H9 (cell line): Measurements from ENCODE around the gene RABGAP1L. TPM values are rescaled to one million over a fixed set of nuclear protein-coding genes. Genes with fewer than 3 reads are reported as not detected.

Experiments used
- DNase-seq: peaks from one replicate; pipeline ENCODE4 v3.0.0-alpha.2; 2017
- H2AFZ ChIP-seq: one replicate; pipeline ENCODE4 v1.6.1; 2013; ENCODE audit warnings: mild to moderate bottlenecking, low read length, control low read depth, moderate library complexity
- H2AK5ac ChIP-seq: 2 replicates; pipeline ENCODE4 v1.6.1; 2013; ENCODE audit warnings: low read length, control low read depth, mixed read lengths; ENCODE audit not compliant: insufficient read length
- H2BK120ac ChIP-seq: one replicate; pipeline ENCODE4 v1.6.1; 2013; ENCODE audit warnings: low read depth, mild to moderate bottlenecking, low read length, control low read depth, inconsistent platforms; ENCODE audit not compliant: poor library complexity, severe bottlenecking
- H2BK12ac ChIP-seq: 2 replicates; pipeline ENCODE4 v1.6.1; 2013; ENCODE audit warnings: low read length, control low read depth, mixed read lengths, low read depth; ENCODE audit not compliant: insufficient read length
- H2BK15ac ChIP-seq: 2 replicates; pipeline ENCODE4 v1.6.1; 2013; ENCODE audit warnings: low read depth, low read length, control low read depth
- H2BK20ac ChIP-seq: one replicate; pipeline ENCODE4 v1.6.1; 2013; ENCODE audit warnings: low read depth, mild to moderate bottlenecking, low read length, control low read depth, inconsistent platforms; ENCODE audit not compliant: poor library complexity, severe bottlenecking
- H2BK5ac ChIP-seq: 2 replicates; pipeline ENCODE4 v1.6.1; 2013; ENCODE audit warnings: low read length, control low read depth, mixed read lengths; ENCODE audit not compliant: insufficient read length
- H3K14ac ChIP-seq: 2 replicates; pipeline ENCODE4 v1.6.1; 2013; ENCODE audit warnings: low read length, control low read depth; ENCODE audit not compliant: insufficient read depth
- H3K18ac ChIP-seq: 2 replicates; pipeline ENCODE4 v1.6.1; 2013; ENCODE audit warnings: low read depth, mild to moderate bottlenecking, mixed read lengths, low read length, control low read depth; ENCODE audit not compliant: insufficient read length
- H3K23ac ChIP-seq: 2 replicates; pipeline ENCODE4 v1.6.1; 2013; ENCODE audit warnings: low read length, control low read depth, mixed read lengths, low read depth; ENCODE audit not compliant: insufficient read length
- H3K23me2 ChIP-seq: 2 replicates; pipeline ENCODE4 v1.6.1; 2013; ENCODE audit warnings: low read depth, mild to moderate bottlenecking, mixed read lengths, low read length, control low read depth; ENCODE audit not compliant: insufficient read length, poor library complexity, severe bottlenecking
- H3K27ac ChIP-seq: 2 replicates; pipeline ENCODE4 v1.5.1; 2013; ENCODE audit warnings: low read length, control low read depth, mixed read lengths, low read depth; ENCODE audit not compliant: insufficient read length
- H3K27me3 ChIP-seq: 2 replicates; pipeline ENCODE4 v1.6.1; 2013; ENCODE audit warnings: low read length, control low read depth, inconsistent platforms; ENCODE audit not compliant: insufficient read depth
- H3K4ac ChIP-seq: 2 replicates; pipeline ENCODE4 v1.6.1; 2013; ENCODE audit warnings: low read depth, mild to moderate bottlenecking, control low read depth, inconsistent platforms, low read length, moderate library complexity
- H3K4me1 ChIP-seq: 2 replicates; pipeline ENCODE4 v1.6.1; 2013; ENCODE audit warnings: low read length, control low read depth, inconsistent platforms; ENCODE audit not compliant: insufficient read depth
- H3K4me2 ChIP-seq: 2 replicates; pipeline ENCODE4 v1.6.1; 2013; ENCODE audit warnings: low read length, control low read depth, mixed read lengths; ENCODE audit not compliant: insufficient read length, insufficient read depth
- H3K56ac ChIP-seq: 2 replicates; pipeline ENCODE4 v1.6.1; 2013; ENCODE audit warnings: low read depth, mild to moderate bottlenecking, mixed read lengths, low read length, control low read depth; ENCODE audit not compliant: insufficient read length
- H3K79me1 ChIP-seq: 2 replicates; pipeline ENCODE4 v1.6.1; 2013; ENCODE audit warnings: low read depth, mild to moderate bottlenecking, moderate library complexity, low read length, control low read depth, inconsistent platforms; ENCODE audit not compliant: insufficient read depth, poor library complexity, severe bottlenecking
- H3K79me2 ChIP-seq: 2 replicates; pipeline ENCODE4 v1.6.1; 2013; ENCODE audit warnings: low read length, control low read depth, inconsistent platforms; ENCODE audit not compliant: insufficient read depth
- H3K9ac ChIP-seq: 2 replicates; pipeline ENCODE4 v1.6.1; 2013; ENCODE audit warnings: low read length, control low read depth, mixed read lengths; ENCODE audit not compliant: insufficient read length; ENCODE audit errors: extremely low read depth
- H3K9me3 ChIP-seq: one replicate; pipeline ENCODE4 v1.6.1; 2013; ENCODE audit warnings: low read depth, low read length, inconsistent platforms; ENCODE audit not compliant: control insufficient read depth
- H3T11ph ChIP-seq: one replicate; pipeline ENCODE4 v1.6.1; 2013; ENCODE audit warnings: mild to moderate bottlenecking, low read length, control low read depth, inconsistent platforms
- H4K20me1 ChIP-seq: one replicate; pipeline ENCODE4 v1.6.1; 2013; ENCODE audit not compliant: control insufficient read depth, insufficient read length, insufficient read depth
- H4K5ac ChIP-seq: 2 replicates; pipeline ENCODE4 v1.6.1; 2013; ENCODE audit warnings: low read depth, mild to moderate bottlenecking, mixed read lengths, low read length, control low read depth; ENCODE audit not compliant: insufficient read length
- H4K8ac ChIP-seq: replicated peaks from 2 replicates; pipeline ENCODE4 v1.6.1; 2013; ENCODE audit warnings: low read length, control low read depth, mixed read lengths, low read depth; ENCODE audit not compliant: insufficient read length
- H4K91ac ChIP-seq: 2 replicates; pipeline ENCODE4 v1.6.1; 2013; ENCODE audit warnings: low read depth, mild to moderate bottlenecking, moderate library complexity, mixed read lengths, low read length, control low read depth; ENCODE audit not compliant: insufficient read length
- H3K27ac Mint-ChIP-seq, 3 experiments: 2 replicates in 2 of 3; 3 replicates in 1 of 3; pipeline ENCODE4 v1.8.0; 2020 to 2021; ENCODE audit warnings: mixed read lengths in 3 of 3, mild to moderate bottlenecking in 1 of 3, moderate library complexity in 1 of 3
- H3K27me3 Mint-ChIP-seq: 2 replicates; pipeline ENCODE4 v1.8.0; 2021; ENCODE audit warnings: low read depth, mild to moderate bottlenecking, moderate library complexity, mixed read lengths
- H3K36me3 Mint-ChIP-seq, 3 experiments: 2 replicates in 2 of 3; 3 replicates in 1 of 3; pipeline ENCODE4 v1.8.0; 2020 to 2021; ENCODE audit warnings: low read depth in 3 of 3, mixed read lengths in 3 of 3; ENCODE audit not compliant: insufficient read depth in 1 of 3
- H3K4me1 Mint-ChIP-seq, 2 experiments: 2 replicates each; pipeline ENCODE4 v1.8.0; 2020; ENCODE audit warnings: mixed read lengths in 2 of 2
- H3K4me3 Mint-ChIP-seq, 2 experiments: 2 replicates in 1 of 2; 3 replicates in 1 of 2; pipeline ENCODE4 v1.8.0; 2020 to 2021; ENCODE audit warnings: mild to moderate bottlenecking in 2 of 2, mixed read lengths in 2 of 2, moderate library complexity in 1 of 2
- H3K9me3 Mint-ChIP-seq, 2 experiments: 2 replicates in 1 of 2; 3 replicates in 1 of 2; pipeline ENCODE4 v1.8.0; 2020; ENCODE audit warnings: mild to moderate bottlenecking in 2 of 2, mixed read lengths in 2 of 2, moderate library complexity in 1 of 2
- WGBS: extraction: QIAGEN DNeasy Blood & Tissue Kit; methylation state at CpG from one replicate; pipeline ENCODE4 v1.1.7; 2013; ENCODE audit warnings: missing lambda C conversion rate, low lambda C conversion rate, mixed read lengths; ENCODE audit not compliant: insufficient read length; ENCODE audit errors: extremely low coverage; 5-methylcytosine and 5-hydroxymethylcytosine counted together
- total RNA-seq: library from RNA; stranded (reverse); gene quantifications from 2 replicates; pipeline ENCODE4 v1.2.1, GENCODE V29; 2021
- TF ChIP-seq, protein P1 (sequence below): fragments of 200-600 bp; sonication (generic); conservative IDR thresholded peaks from 3 replicates; pipeline ENCODE4 v1.8.0; 2021; ENCODE audit warnings: antibody characterized with exemption, mild to moderate bottlenecking

Gene RABGAP1L
- total RNA-seq, 1 experiment from 2014 or later = 147 TPM

DNA sequence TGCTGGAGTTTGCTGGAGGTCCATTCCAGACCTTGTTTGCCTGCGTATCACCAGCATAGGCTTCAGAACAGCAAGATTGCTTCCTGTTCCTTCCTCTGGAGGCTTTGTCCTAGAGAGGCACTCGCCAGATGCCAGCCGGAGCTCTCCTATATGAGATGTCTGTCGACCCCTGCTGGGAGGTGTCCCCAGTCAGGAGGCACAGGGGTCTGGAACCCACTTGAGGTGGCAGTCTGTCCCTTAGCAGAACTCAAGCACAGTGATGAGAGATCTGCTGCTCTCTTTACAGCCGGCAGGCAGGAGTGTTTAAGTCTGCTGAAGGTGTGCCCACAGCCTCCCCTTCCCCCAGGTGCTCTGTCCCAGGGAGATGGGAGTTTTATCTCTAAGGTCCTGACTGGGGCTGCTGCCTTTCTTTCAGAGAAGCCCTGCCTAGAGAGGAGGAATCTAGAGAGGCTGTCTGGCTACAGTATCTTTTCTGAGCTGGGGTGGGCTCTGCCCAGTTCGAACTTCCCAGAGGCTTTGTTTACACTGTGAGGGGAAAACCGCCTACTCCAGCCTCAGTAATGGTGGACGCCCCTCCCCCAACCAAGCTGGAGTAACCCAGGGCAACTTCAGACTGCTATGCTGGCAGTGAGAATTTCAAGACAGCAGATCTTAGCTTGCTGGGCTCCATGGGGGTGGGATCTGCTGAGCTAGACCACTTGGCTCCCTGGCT lies 493.4 kb downstream of the RABGAP1L start:
- H3K56ac ChIP-seq = no peak overlapping the region
- peaks cover 0 to 10% (median 2%) of the 10 kb centered on the region in 3 experiments; a peak in 2 of 7 replicates for H3K36me3 Mint-ChIP-seq
- no peak overlapping the region for H3K4ac ChIP-seq
- H2BK15ac ChIP-seq = no peak overlapping the region
- no peak overlapping the region for H3K4me3 Mint-ChIP-seq
- H3K9me3 Mint-ChIP-seq = peaks cover 5 to 6% of the 10 kb centered on the region in 2 experiments; a peak in 3 of 5 replicates
- H3K79me1 ChIP-seq = no peaks in the 10 kb centered on the region
- no peak overlapping the region for H2BK120ac ChIP-seq
- no peaks in the 10 kb centered on the region for H3K23me2 ChIP-seq
- H2BK5ac ChIP-seq = no peak overlapping the region
- no peaks in the 10 kb centered on the region for H3K9me3 ChIP-seq
- no peak overlapping the region for H2BK20ac ChIP-seq
- no peaks in the 10 kb centered on the region; the same call in 1 of the 2 replicates for H3K4me1 ChIP-seq
- H3K27ac Mint-ChIP-seq = peak overlapping the region; percentile 46 to 66 (median 64); a peak in 3 of 7 replicates
- peak; percentile 46 for DNase-seq
- H3K14ac ChIP-seq = 0 out of 2 replicates have a peak overlapping the region, but pooled peaks have one; percentile 57
- no peak overlapping the region for H2BK12ac ChIP-seq
- no peak overlapping the region for H4K5ac ChIP-seq
- no peak overlapping the region for H2AK5ac ChIP-seq
- H4K91ac ChIP-seq = no peak overlapping the region
- H3K79me2 ChIP-seq = no peaks in the 10 kb centered on the region
- peak overlapping the region; percentile 85 for H3K18ac ChIP-seq
- no peak overlapping the region for H3K23ac ChIP-seq
- H4K8ac ChIP-seq = no peak overlapping the region
- peaks cover 11 to 20% of the 10 kb centered on the region in 2 experiments for H3K4me1 Mint-ChIP-seq
- no peak overlapping the region for H3K9ac ChIP-seq
- WGBS = no CpG with 5 or more reads among the region's 8 CpGs
- TF ChIP-seq, protein P1, sequence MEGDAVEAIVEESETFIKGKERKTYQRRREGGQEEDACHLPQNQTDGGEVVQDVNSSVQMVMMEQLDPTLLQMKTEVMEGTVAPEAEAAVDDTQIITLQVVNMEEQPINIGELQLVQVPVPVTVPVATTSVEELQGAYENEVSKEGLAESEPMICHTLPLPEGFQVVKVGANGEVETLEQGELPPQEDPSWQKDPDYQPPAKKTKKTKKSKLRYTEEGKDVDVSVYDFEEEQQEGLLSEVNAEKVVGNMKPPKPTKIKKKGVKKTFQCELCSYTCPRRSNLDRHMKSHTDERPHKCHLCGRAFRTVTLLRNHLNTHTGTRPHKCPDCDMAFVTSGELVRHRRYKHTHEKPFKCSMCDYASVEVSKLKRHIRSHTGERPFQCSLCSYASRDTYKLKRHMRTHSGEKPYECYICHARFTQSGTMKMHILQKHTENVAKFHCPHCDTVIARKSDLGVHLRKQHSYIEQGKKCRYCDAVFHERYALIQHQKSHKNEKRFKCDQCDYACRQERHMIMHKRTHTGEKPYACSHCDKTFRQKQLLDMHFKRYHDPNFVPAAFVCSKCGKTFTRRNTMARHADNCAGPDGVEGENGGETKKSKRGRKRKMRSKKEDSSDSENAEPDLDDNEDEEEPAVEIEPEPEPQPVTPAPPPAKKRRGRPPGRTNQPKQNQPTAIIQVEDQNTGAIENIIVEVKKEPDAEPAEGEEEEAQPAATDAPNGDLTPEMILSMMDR = no peak
- no peak overlapping the region for H3T11ph ChIP-seq
- no peak overlapping the region for H3K4me2 ChIP-seq
- no peak overlapping the region for H3K27ac ChIP-seq
- no peak overlapping the region for H2AFZ ChIP-seq
- no peaks in the 10 kb centered on the region for H3K27me3 ChIP-seq
- H4K20me1 ChIP-seq = no peaks in the 10 kb centered on the region
- H3K27me3 Mint-ChIP-seq = no peaks in the 10 kb centered on the region
